Esophagus squamous epithelium (tissue), 4 donors: Measurements from ENCODE around the gene RPA1.

Experiments used
- POLR2A ChIP-seq, 4 donors: fragments of 450-650 bp; IDR thresholded peaks; one replicate each; pipeline ENCODE4 v1.6.1; 2017; ENCODE audit warnings: antibody characterized with exemption in 4 of 4, mild to moderate bottlenecking in 4 of 4, moderate library complexity in 3 of 4
- TF ChIP-seq, protein P1 (sequence below), 6 experiments: fragments of 450-650 bp in 4 of 6; fragments of 200-600 bp in 2 of 6; sonication (generic) in 2 of 6; IDR thresholded peaks; one replicate each; pipeline ENCODE4 v1.5.1; 2016 to 2019; ENCODE audit warnings: antibody characterized with exemption in 6 of 6, mild to moderate bottlenecking in 4 of 6, moderate library complexity in 4 of 6

DNA sequence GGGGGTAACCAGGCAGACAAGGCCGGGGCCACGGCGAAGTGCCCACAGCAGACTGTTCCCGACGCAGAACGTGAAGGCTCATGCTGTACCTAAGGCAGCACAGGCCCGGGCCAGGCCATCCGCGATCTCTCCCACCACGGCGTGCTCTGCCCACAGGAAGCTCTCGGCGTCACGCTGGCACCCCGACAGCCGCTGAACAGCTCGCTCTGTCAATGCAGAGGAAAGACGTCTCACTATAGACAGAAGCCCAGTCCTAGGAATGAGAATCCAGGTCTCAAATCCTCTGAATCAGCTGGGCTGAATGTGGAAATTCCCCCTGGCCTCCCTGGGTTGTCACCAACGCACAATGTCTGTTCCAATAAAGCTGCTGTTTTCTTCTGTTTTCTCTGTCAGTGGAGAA lies 46.5 kb upstream of the RPA1 start:
- TF ChIP-seq, protein P1, sequence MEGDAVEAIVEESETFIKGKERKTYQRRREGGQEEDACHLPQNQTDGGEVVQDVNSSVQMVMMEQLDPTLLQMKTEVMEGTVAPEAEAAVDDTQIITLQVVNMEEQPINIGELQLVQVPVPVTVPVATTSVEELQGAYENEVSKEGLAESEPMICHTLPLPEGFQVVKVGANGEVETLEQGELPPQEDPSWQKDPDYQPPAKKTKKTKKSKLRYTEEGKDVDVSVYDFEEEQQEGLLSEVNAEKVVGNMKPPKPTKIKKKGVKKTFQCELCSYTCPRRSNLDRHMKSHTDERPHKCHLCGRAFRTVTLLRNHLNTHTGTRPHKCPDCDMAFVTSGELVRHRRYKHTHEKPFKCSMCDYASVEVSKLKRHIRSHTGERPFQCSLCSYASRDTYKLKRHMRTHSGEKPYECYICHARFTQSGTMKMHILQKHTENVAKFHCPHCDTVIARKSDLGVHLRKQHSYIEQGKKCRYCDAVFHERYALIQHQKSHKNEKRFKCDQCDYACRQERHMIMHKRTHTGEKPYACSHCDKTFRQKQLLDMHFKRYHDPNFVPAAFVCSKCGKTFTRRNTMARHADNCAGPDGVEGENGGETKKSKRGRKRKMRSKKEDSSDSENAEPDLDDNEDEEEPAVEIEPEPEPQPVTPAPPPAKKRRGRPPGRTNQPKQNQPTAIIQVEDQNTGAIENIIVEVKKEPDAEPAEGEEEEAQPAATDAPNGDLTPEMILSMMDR (IDR thresholded peaks at IDR 0.05): no peak
- no peak for TF ChIP-seq POLR2A (IDR thresholded peaks at IDR 0.05)
